Stimulated activated CD8-positive, alpha-beta memory T cell treated with anti-CD3 and anti-CD28 coated beads, Interleukin-12 subunit alpha, Interleukin-12 subunit beta, amount 100 ng/mL, for 24 hours (primary cell): Measurements from ENCODE around the gene LRP1B.

Source experiments
- DNase-seq: peaks from one replicate; pipeline ENCODE4 v3.0.0-alpha.2; 2020; ENCODE audit errors: extremely low read depth

The LRP1B gene

GRCh38 chr2:140842110-140842509 is 1288.7 kb downstream of the LRP1B start:
- no peak for DNase-seq

GRCh38 chr2:140841141-140841540 is 1289.7 kb downstream of the LRP1B start:
- DNase-seq: no peak

GRCh38 chr2:140836826-140837225 is 1294.0 kb downstream of the LRP1B start:
- no peak for DNase-seq

GRCh38 chr2:140835079-140835478 is 1295.7 kb downstream of the LRP1B start:
- no peak for DNase-seq

GRCh38 chr2:140814141-140814540 is 1316.7 kb downstream of the LRP1B start:
- DNase-seq: no peak

DNA sequence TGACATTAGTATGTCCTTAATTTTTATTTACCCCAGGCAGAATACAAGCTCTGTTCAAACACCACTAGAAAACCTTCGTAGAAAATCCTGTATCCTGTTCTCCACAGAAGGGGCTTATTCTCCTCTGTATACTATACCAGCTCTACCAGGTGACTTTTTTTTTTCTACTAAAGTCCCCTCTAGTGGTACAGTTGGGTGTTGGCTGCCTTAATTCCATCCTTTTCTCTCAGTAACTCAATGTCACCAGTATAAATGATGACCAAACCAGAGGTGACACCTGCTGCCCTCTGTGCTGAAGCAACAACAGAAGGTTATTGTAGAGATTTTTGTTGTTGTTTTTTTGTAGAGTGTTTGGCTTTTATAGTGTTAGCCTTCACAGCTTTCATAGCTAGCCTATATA is 1322.0 kb downstream of the LRP1B start:
- DNase-seq: no peak

DNA sequence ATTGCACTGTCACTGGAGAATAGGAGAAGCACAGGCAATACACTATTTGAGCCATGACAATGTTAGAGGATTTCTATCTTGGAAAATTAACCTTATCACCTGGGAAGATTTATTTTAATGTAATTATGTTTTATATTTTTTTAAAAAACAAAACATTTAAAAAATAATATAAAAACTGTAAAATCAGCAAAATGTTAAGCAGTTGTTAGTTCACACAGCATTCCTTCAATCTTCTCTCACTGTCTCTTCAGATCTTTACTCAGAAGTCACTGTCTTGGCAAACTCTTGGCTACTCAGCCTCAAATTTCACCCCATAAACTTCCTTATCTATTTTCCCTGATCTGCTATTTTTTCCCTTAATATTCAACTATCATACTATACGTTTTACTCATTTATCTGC is 1322.6 kb downstream of the LRP1B start:
- no peak for DNase-seq

DNA sequence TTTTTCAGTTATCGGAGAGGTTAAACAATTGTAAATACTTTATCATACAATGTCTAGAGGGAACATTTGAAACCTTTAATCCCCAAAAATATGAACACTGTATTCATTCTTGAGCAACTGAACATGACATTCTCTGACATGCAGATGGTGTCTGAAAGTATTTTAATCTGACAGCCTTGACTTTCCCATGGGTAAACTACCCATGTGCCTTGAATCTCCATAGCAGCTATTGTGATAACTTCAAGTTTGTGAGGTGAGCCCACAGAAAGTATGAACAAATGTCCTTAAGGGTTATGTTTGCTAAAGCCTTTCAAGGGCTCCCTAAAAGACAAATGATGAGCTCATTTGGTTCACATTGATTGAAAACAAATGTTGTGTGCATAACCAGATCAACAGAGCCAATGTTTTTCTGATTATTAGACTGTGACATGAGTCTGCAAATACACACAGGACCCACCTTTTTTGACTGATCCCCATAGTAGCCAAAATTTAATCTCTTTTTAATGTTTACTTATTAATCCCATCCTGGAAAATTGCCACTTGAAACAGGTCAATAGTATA is 1326.0 kb downstream of the LRP1B start:
- DNase-seq: no peak

GRCh38 chr2:140801311-140801710 is 1329.5 kb downstream of the LRP1B start:
- DNase-seq: no peak

- DNase-seq: no peak
Observed at GRCh38 chr2:140797718-140798117, 1333.1 kb downstream of the LRP1B start.

DNA sequence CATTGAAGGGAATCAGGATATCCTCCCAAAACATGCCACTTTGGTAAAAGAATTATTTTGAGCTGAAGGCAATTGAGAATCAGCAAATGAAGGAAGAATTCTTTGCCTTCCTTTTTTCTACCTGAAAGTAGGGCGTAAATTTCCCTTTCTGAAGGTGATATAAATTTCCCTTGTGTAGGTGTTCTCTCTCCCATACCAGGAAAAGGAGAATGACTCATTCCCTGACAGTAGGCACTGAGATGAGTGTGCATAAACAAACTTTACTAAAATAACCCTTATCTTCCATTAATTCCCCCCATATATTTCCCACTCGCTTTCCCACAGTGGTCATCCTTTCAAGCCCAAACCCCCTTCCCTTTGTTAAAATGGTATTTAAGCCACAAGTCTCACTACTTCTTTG is 1339.0 kb downstream of the LRP1B start:
- DNase-seq: no peak

DNA sequence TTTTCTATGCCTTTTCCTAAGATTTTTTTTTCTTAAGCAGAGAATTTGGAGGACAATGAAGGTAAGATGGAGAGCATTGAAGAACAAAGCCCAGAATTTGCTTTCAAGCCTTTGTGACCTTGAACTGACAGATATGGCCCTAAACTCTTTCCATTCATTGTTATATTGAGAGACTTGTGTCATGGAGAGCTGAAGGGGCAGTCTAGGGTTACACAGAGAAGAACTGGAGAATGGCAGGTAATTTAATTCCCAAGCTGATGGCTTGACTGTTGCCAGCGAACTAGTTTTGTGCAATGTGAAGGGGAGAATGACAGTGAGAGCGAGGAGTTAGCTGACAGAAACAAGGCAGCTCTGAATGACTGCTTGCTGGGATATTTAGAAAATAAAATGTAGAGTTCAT is 1344.2 kb downstream of the LRP1B start:
- DNase-seq: no peak

GRCh38 chr2:140775411-140775810 is 1355.4 kb downstream of the LRP1B start:
- DNase-seq: no peak

- DNase-seq: no peak
Observed at GRCh38 chr2:140770645-140771044, 1360.2 kb downstream of the LRP1B start.

GRCh38 chr2:140761807-140762206 is 1369.0 kb downstream of the LRP1B start:
- DNase-seq: no peak

- DNase-seq: no peak
Observed at GRCh38 chr2:140759426-140760156, 1371.2 kb downstream of the LRP1B start.

GRCh38 chr2:140747665-140748064 is 1383.2 kb downstream of the LRP1B start:
- no peak for DNase-seq

DNA sequence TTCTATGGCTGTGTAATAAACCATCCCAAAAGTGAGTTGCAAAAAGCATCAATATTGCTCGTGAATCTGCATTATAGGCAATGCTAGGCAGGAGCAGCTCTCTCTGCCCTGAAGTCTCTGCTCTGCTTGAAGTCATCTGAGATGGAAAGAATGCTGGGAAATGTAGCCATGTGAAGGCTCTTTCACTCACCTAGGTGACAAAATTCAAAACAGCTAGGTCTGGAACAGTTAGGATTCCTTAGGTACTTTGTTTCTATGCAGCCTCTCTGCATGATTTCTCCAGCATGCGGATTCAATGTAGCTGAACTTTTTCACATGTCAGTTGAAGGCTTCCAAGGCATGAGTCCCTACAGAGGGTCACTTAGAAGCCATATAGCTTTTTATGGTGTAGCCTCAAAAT is 1383.7 kb downstream of the LRP1B start:
- no peak for DNase-seq

DNA sequence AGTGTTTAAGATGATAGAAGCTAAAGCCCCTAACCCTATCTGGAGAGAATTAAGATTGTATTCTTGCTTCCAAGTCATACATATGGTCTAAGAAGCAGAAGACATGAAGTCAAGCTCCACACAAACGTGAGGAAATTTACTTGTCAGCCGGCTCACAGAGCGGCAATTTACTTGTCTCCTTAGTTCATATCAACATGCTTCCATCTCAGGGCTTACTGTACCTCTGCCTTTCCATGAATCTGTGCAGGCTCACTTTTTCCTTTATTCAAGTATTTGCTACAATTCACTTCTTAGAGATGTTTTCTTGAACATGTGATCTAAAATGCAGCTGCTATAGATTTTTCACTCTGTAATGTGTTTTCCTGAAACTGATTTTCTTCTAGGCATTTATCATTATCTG is 1386.4 kb downstream of the LRP1B start:
- DNase-seq: no peak

- no peak for DNase-seq
Observed at GRCh38 chr2:140737006-140737405, 1393.8 kb downstream of the LRP1B start.

DNA sequence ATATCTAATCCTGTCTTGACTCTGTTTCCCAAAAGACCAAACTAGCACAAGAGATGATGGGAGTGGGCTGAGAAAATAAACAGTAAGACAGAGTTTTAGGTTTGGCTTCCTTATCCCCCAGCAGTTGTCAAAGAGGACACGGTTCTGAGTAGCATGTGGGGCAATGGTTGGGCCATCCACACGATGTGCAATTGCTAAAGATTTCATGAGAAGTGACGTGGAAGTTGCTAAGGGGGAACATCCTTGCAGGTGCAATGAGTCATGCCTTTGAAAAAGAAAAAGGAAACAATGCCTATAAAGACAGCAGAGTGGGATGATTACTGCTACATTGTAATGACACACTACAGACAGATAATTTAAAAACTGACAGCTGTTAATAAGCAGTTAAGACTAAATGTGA is 1395.8 kb downstream of the LRP1B start:
- no peak for DNase-seq

DNA sequence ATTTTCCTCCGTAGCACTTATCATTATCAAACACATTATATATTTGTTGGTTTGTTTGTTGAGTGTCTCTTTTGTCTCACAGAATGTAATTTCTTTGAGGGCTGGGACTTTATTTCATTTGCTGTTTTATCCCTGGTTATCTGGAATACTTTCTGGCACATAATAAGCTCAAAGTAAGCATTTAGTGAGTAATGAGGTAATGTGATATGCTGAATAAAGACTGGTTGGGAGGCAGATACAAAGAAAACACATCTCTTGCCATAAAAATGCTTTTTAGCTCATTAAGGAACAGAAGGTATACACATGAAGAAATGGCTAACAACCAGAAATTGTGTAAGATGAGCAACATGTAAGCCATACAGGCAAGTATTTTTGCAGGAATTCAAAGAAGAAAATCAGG is 1411.8 kb downstream of the LRP1B start:
- DNase-seq: no peak

GRCh38 chr2:140717481-140717880 is 1413.3 kb downstream of the LRP1B start:
- no peak for DNase-seq

- no peak for DNase-seq
Observed at GRCh38 chr2:140714586-140714985, 1416.2 kb downstream of the LRP1B start.
